HEK293T (cell line): Measurements from ENCODE around the gene CAPN2.
"Not testable (repeated sequence)": the region's sequence is repeated elsewhere in the genome, so short reads cannot be mapped to it uniquely, and the experiment has no call there.

Experiments used
- CTCF ChIA-PET: fragments of 350-600 bp; formaldehyde crosslinking; extraction: SDS; loops from one replicate; lab custom pipeline; 2021; ENCODE audit warnings: antibody characterized with exemption, inconsistent platforms; lab: Yijun Ruan, JAX
- POLR2A ChIA-PET: fragments of 350-600 bp; formaldehyde crosslinking; extraction: SDS; loops from one replicate; lab custom pipeline; 2020; ENCODE audit warnings: antibody characterized with exemption, inconsistent platforms; lab: Yijun Ruan, JAX
- DNase-seq: peaks from one replicate; pipeline ENCODE4 v3.0.0; 2012; ENCODE audit warnings: mixed read lengths; ENCODE audit errors: extremely low spot score
- ARNT ChIP-seq: fragments of 450-650 bp; IDR thresholded peaks from 2 replicates; pipeline ENCODE4 v1.6.1; 2017; ENCODE audit warnings: mild to moderate bottlenecking
- BHLHE40 ChIP-seq: fragments of 450-650 bp; IDR thresholded peaks from 2 replicates; pipeline ENCODE4 v1.6.1; 2016; ENCODE audit warnings: mild to moderate bottlenecking, moderate library complexity, borderline replicate concordance
- CTBP1 ChIP-seq: fragments of 450-650 bp; IDR thresholded peaks from 2 replicates; pipeline ENCODE4 v1.6.1; 2016; ENCODE audit warnings: borderline replicate concordance
- ELF4 ChIP-seq: fragments of 450-650 bp; IDR thresholded peaks from 2 replicates; pipeline ENCODE4 v1.6.1; 2017; ENCODE audit warnings: antibody characterized with exemption
- FOXA1 ChIP-seq: fragments of 450-650 bp; IDR thresholded peaks from 2 replicates; pipeline ENCODE4 v1.6.1; 2016; ENCODE audit warnings: mild to moderate bottlenecking
- FOXK2 ChIP-seq: fragments of 450-650 bp; IDR thresholded peaks from 2 replicates; pipeline ENCODE4 v1.6.1; 2016; ENCODE audit warnings: mild to moderate bottlenecking
- FOXM1 ChIP-seq: fragments of 450-650 bp; IDR thresholded peaks from 2 replicates; pipeline ENCODE4 v1.6.1; 2017; ENCODE audit warnings: mild to moderate bottlenecking, borderline replicate concordance
- HDGF ChIP-seq: fragments of 450-650 bp; IDR thresholded peaks from 2 replicates; pipeline ENCODE4 v1.6.1; 2017; ENCODE audit warnings: antibody characterized with exemption, borderline replicate concordance
- L3MBTL2 ChIP-seq: fragments of 450-650 bp; conservative IDR thresholded peaks from 2 replicates; pipeline ENCODE4 v1.6.1; 2016; ENCODE audit warnings: mild to moderate bottlenecking
- LEF1 ChIP-seq: fragments of 450-650 bp; IDR thresholded peaks from 2 replicates; pipeline ENCODE4 v1.6.1; 2017; ENCODE audit warnings: mild to moderate bottlenecking, borderline replicate concordance
- NFRKB ChIP-seq: fragments of 450-650 bp; IDR thresholded peaks from 2 replicates; pipeline ENCODE4 v1.6.1; 2016; ENCODE audit warnings: mild to moderate bottlenecking, moderate library complexity
- PKNOX1 ChIP-seq: fragments of 450-650 bp; IDR thresholded peaks from 2 replicates; pipeline ENCODE4 v1.6.1; 2016
- SP1 ChIP-seq: fragments of 450-650 bp; IDR thresholded peaks from 2 replicates; pipeline ENCODE4 v1.6.1; 2017
- SUZ12 ChIP-seq: fragments of 450-650 bp; IDR thresholded peaks from 2 replicates; pipeline ENCODE4 v1.6.1; 2016; ENCODE audit warnings: mild to moderate bottlenecking
- TARDBP ChIP-seq: fragments of 450-650 bp; IDR thresholded peaks from 2 replicates; pipeline ENCODE4 v1.6.1; 2016
- ZNF384 ChIP-seq: fragments of 450-650 bp; IDR thresholded peaks from 2 replicates; pipeline ENCODE4 v1.6.1; 2016

Gene CAPN2

DNA sequence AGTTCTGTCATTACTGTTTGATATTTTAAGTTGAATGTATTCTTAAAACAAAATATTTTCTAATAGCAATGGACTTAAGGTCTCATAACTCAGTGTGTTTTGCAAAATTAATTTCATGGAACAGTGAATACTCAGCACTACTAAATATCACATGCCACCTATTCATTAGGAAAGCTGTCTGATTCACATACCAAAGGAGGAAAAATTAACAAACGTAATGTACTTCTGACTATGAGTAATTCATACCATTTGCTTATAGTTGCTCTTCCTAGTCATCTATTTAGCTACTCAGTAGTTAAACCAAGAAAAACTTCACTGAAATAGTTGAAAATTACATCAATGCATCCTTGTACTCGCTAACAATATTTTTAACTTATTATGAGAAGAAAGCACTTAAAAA lies 98.2 kb downstream of the CAPN2 start:
- no peak for DNase-seq
- ChIA-PET POLR2A (interaction anchor here (1.5 to 1.6 kb wide), 2 partner anchors 36 to 38 kb away, joined by 3 to 5 read pairs; partner anchors contain the start of gene TP53BP2), CTCF (interaction anchor here (0.9 to 1.0 kb wide), 2 partner anchors 10 to 59 kb away, joined by 3 read pairs; no protein-coding TSS in a partner anchor)
- no peak for TF ChIP-seq FOXA1
- TF ChIP-seq SUZ12, result no peak
- no peak for TF ChIP-seq FOXK2

DNA sequence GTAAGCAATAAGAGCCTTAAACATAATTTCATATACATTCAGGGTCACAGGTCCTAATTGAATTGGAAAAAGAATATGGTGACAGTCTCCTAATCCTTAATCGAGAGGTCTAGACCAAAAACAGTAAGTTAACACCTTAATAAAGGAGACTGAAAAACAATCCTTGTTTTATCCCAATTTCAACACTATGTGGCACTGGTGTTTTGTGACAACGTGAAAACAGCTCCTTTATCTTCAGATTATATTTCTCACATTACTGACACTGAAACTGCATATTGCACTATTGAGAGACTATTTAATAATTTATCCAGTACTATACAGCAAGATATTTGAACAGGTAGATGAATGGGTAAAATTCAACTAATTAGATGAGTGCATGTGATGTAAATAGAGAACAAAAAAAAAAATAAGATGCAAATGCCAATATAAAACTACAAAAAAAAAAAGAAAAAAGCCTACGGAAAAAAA lies 99.3 kb downstream of the CAPN2 start:
- DNase-seq, result peak; percentile 23

GRCh38 chr1:223813645-223814044 lies 101.3 kb downstream of the CAPN2 start:
- ChIA-PET POLR2A (no interaction called here), CTCF (no interaction called here)
- TF ChIP-seq ELF4, result no peak
- DNase-seq, result no peak

More for the DNA sequence above, 99.3 kb downstream of the CAPN2 start:
- ChIA-PET POLR2A (interaction anchor here (1.5 to 1.6 kb wide), 2 partner anchors 35 to 39 kb away, joined by 3 to 5 read pairs; partner anchors contain the start of gene TP53BP2), CTCF (interaction anchor here (0.7 to 1.6 kb wide), 7 partner anchors 9 to 239 kb away, joined by 3 to 6 read pairs (median 4); partner anchors contain the start of gene TP53BP2)
- TF ChIP-seq NFRKB (no peak), ZNF384 (peak; percentile 61)

DNA sequence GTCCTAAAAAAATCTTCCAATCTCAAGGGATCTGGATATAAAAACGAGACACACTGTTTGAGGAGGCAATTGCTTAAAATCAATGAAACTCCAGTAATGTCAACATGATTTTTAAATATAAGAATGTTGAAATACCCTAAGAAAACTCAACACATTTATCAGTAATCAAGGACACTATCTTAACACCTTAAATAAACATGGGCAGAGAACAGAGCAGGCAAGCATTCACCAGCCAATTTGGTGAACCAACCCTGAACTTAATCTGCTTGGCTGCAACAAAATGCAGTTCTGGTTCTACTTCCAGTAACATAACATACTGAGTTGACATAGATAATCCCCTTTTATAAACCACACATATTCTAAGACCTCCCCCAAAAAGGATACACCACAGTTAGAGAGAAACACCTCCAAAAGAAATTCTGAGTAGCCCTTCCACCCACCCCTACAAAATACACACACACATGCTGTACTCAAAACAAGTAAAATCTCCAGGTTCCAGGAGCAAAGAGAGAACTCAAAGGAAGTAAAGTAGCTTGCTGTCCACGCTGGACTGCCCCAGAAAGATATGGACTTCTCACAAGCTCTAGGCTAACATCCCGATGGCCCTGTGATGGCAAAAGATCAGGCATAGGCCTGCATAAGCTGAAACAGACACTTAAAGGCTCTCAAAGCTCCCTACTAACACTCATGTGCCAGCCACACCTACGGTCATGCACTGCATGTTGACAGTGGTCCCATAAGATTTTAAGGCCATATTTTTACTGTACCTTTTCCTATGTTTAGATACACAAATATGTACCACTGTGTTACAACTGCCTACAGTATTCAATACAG lies 102.9 kb downstream of the CAPN2 start:
- DNase-seq, result no peak
- TF ChIP-seq FOXM1 (no peak), L3MBTL2 (no peak), FOXK2 (no peak), LEF1 (no peak), BHLHE40 (no peak), CTBP1 (no peak), PKNOX1 (no peak), ELF4 (no peak), SUZ12 (no peak), ZNF384 (no peak), ARNT (no peak), FOXA1 (no peak), HDGF (no peak)
- CTCF ChIA-PET, result no interaction called here
- POLR2A ChIA-PET, result interaction anchor here (0.8 kb wide), 1 partner anchor 30 kb away, joined by 3 read pairs; the partner anchor contains the start of gene TP53BP2

- POLR2A ChIA-PET, result no interaction called here
- DNase-seq, result no peak
- no peak for TF ChIP-seq L3MBTL2
- TF ChIP-seq ARNT, result no peak
- TF ChIP-seq SUZ12, result no peak
- no peak for TF ChIP-seq TARDBP
- TF ChIP-seq HDGF, result no peak
- TF ChIP-seq LEF1, result no peak
- TF ChIP-seq PKNOX1, result no peak
- no peak for TF ChIP-seq ELF4
- no peak for TF ChIP-seq FOXM1
- no peak for TF ChIP-seq FOXK2
- no peak for TF ChIP-seq SP1
- no peak for TF ChIP-seq CTBP1
- TF ChIP-seq NFRKB, result no peak
- TF ChIP-seq FOXA1, result no peak
- TF ChIP-seq BHLHE40, result no peak
- no peak for TF ChIP-seq ZNF384
- CTCF ChIA-PET, result no interaction called here
Measured at GRCh38 chr1:223815865-223816264, 103.5 kb downstream of the CAPN2 start.

- CTCF ChIA-PET, result not testable (repeated sequence)
- POLR2A ChIA-PET, result interaction anchor here (2.0 kb wide), 1 partner anchor 29 kb away, joined by 8 read pairs; the partner anchor contains the start of gene TP53BP2
Measured at GRCh38 chr1:223817265-223817664, 104.9 kb downstream of the CAPN2 start.

More at GRCh38 chr1:223817265-223817664, 104.9 kb downstream of the CAPN2 start:
- DNase-seq, result not testable (repeated sequence)
